Right ventricle myocardium inferior (tissue), 1 donor: Measurements from ENCODE around the gene SRSF11. TPM values are rescaled to one million over a fixed set of nuclear protein-coding genes. Genes with fewer than 3 reads are reported as not detected.
A peak's percentile ranks its signal among the peaks of the same experiment; 100 is the strongest.
"Not testable (repeated sequence)": the region's sequence is repeated elsewhere in the genome, so short reads cannot be mapped to it uniquely, and the experiment has no call there.

Source experiments
- ATAC-seq: fragments of 200-7000 bp; cut with Tn5 transposase; one replicate; pipeline ENCODE4 v1.9.1; 2020; ENCODE audit warnings: mild to moderate bottlenecking, moderate library complexity
- DNase-seq: peaks from one replicate; pipeline ENCODE4 v3.0.0; 2021; ENCODE audit errors: missing footprints
- intact Hi-C: fragments of 100-400 bp; cut with DNase I; formaldehyde crosslinking; loops from one replicate; pipeline ENCODE4 v1.11.0; 2022
- long read RNA-seq: library from polyadenylated mRNA; unstranded; transcript quantifications from one replicate; pipeline ENCODE4 v2.0.0, GENCODE V29; 2021
- total RNA-seq: library from RNA; stranded (reverse); fragmentation: NEBNext Ultra II Directional; extraction: Animal tissue kit (Norgen Biotek cat#: 25700); gene quantifications from one replicate; pipeline ENCODE4 v1.2.1, GENCODE V29; 2021
- donor health status: DM: no; HTN: yes; CAD: no; lungs with severe emphysema.

SRSF11 gene
- 49.4 TPM for total RNA-seq
- long read RNA-seq, partial matches to known transcripts, result 11 of 27 reads
- long read RNA-seq, other reads (novel, unspliced or antisense), result 13 of 27 reads

- DNase-seq, result peak; percentile 98
- intact Hi-C loops, result loop anchor here (2.0 kb wide), 2 partner anchors 17 to 133 kb away; partner anchors contain the start of genes ANKRD13C and LRRC40
- ATAC-seq, result peak; percentile 100
Observed at GRCh38 chr1:70221238-70222121, at the start of gene SRSF11. Gene SRSF11 (plus strand): TSS chr1:70221380. CDS start chr1:70221637, 257 bp downstream.

GRCh38 chr1:70171512-70171911, 49.7 kb upstream of the SRSF11 start:
- DNase-seq (no peak), ATAC-seq (no peak)
- intact Hi-C loops, result no loop called here

GRCh38 chr1:70185181-70185580, 36.0 kb upstream of the SRSF11 start:
- intact Hi-C loops, ATAC-seq, DNase-seq: not testable (repeated sequence)

GRCh38 chr1:70188522-70188921, 32.7 kb upstream of the SRSF11 start:
- no peak for DNase-seq
- intact Hi-C loops, result no loop called here
- ATAC-seq, result no peak

DNA sequence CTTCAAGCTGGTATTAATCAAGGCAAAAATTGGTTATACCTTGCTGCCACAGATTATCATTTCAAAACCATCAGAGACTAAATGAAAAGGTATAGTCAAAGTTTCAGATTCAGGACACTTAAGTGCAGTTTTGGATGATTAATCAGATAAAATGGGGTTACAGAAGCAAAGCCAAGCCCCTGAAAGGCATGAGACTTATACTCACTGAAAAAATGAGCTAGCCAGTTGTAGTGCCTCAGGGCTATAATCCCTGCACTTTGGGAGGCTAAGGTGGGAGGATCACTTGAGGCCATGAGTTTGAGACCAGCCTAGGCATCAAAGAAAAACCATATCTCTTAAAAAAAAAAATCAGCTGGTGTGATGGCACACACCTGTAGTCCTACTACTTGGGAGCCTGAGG, 31.0 kb upstream of the SRSF11 start:
- ATAC-seq, result no peak
- intact Hi-C loops, result no loop called here
- DNase-seq, result no peak

- intact Hi-C loops, DNase-seq, ATAC-seq: not testable (repeated sequence)
Observed at GRCh38 chr1:70192446-70192845, 28.7 kb upstream of the SRSF11 start.

GRCh38 chr1:70194601-70195000, 26.6 kb upstream of the SRSF11 start:
- DNase-seq (no peak), ATAC-seq (no peak)
- intact Hi-C loops, result no loop called here

- ATAC-seq (no peak), DNase-seq (no peak)
- intact Hi-C loops, result no loop called here
Observed at GRCh38 chr1:70195342-70195741, 25.8 kb upstream of the SRSF11 start.

- ATAC-seq (no peak), DNase-seq (no peak)
- intact Hi-C loops, result no loop called here
Observed at GRCh38 chr1:70196333-70196732, 24.8 kb upstream of the SRSF11 start.

- ATAC-seq (no peak), DNase-seq (no peak)
- intact Hi-C loops, result loop anchor here (10.0 kb wide), 1 partner anchor 215 kb away; the partner anchor contains the start of gene CTH
Observed at GRCh38 chr1:70200065-70200464, 21.1 kb upstream of the SRSF11 start.

DNA sequence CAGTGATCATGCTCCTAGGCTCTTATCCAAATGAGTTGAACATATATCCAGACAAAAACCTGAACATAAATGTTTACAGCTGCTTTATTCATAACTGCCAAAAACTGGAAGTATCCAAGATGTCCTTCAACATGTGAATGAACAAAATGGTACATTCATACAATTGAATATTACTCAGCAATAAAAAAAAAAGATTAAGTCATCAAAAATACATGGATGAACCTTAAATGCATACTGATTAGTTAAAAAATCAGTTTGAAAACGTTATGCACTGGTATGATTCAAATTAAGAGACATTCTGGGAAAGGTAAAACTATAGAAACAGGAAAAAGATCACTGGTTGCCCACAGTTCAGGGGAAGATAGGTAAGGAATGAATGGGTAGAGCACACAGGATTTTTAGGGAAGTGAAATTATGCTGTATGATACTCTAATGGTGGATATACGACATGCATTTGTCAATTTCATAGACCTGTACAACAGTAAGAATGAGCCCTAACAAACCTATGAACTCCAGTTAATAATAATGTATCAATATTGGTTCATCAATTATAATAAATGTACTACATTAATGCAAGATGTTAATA, 18.9 kb upstream of the SRSF11 start:
- intact Hi-C loops, result loop anchor here (10.0 kb wide), 1 partner anchor 213 kb away; the partner anchor contains the start of gene CTH
- ATAC-seq (no peak), DNase-seq (no peak)

GRCh38 chr1:70204139-70204538, 17.0 kb upstream of the SRSF11 start:
- intact Hi-C loops, result loop anchor here (2.0 to 10.0 kb wide), 2 partner anchors 17 to 211 kb away; partner anchors contain the start of genes CTH and SRSF11
- DNase-seq (no peak), ATAC-seq (no peak)

DNA sequence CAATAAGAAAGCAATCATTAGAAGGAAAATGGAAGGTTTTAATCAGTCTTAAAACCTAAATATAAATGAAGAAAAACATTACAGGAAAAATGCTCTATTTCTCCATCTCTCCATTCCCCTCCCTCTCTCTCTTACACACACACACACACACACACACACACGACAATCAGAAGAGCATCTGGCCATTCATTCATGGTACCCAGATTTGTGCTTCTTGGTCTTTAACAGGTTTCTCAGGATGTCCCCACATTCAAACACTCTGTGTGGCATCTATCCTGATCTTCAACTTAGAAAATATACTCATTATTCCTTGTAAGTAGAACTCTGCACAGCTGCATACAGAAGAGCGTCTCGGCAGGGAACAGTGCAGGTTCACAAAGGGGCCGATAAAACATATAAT, 16.6 kb upstream of the SRSF11 start:
- ATAC-seq, result no peak
- no peak for DNase-seq
- intact Hi-C loops, result loop anchor here (2.0 to 10.0 kb wide), 2 partner anchors 16 to 210 kb away; partner anchors contain the start of genes CTH and SRSF11

GRCh38 chr1:70205071-70205433, 16.1 kb upstream of the SRSF11 start:
- ATAC-seq (no peak), DNase-seq (no peak)
- intact Hi-C loops, result loop anchor here (2.0 to 10.0 kb wide), 2 partner anchors 16 to 210 kb away; partner anchors contain the start of genes CTH and SRSF11

GRCh38 chr1:70205434-70206118, 15.6 kb upstream of the SRSF11 start, which contains the start of gene LRRC40:
Gene LRRC40 (minus strand): TSS chr1:70205579. CDS start chr1:70205540, 39 bp downstream.
- DNase-seq (peak; percentile 98), ATAC-seq (peak; percentile 100)
- intact Hi-C loops, result loop anchor here (2.0 to 10.0 kb wide), 2 partner anchors 15 to 209 kb away; partner anchors contain the start of genes CTH and SRSF11

- intact Hi-C loops, result loop anchor here (10.0 kb wide), 1 partner anchor 208 kb away; the partner anchor contains the start of gene CTH
Observed at GRCh38 chr1:70206833-70207232, 14.3 kb upstream of the SRSF11 start.

DNA sequence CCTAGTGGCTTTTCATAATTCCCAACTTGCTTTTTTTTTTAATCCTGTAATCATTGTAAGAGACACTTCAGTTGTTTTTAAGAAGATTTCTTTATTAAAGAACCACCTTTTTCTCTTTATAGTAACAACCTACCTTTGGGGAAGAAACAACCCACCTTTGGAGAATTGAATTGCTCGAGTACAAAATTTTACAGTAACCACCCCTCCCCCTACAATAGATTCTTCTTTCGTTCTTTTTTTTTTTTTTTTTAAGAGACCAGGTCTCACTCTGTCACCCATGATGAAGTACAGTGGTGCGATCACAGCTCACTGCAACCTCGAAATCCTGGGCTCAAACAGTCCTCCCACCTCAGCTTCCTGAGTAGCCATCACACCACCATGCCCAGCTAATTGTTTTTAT, 13.7 kb upstream of the SRSF11 start:
- intact Hi-C loops, result loop anchor here (10.0 kb wide), 1 partner anchor 207 kb away; the partner anchor contains the start of gene CTH
- no peak for DNase-seq
- no peak for ATAC-seq

More at GRCh38 chr1:70206833-70207232, 14.3 kb upstream of the SRSF11 start:
- ATAC-seq, DNase-seq: not testable (repeated sequence)

DNA sequence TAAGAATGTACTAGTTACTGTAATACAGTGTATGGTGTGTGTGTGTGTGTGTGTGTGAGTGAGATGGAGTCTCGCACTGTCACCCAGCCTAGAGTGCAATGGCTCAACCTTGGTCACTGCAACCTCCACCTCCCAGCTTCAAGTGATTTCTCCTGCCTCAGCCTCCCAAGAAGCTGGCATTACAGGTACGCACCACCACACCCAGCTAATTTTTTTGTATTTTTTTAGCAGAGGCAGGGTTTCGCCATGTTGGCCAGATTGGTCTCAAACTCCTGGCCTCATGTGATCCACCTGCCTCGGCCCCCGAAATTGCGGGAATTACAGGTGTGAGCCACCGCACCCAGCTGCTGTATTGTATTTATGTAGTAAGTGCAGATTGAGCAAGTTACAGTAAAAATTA, 12.9 kb upstream of the SRSF11 start:
- ATAC-seq, result no peak
- intact Hi-C loops, result loop anchor here (10.0 kb wide), 1 partner anchor 207 kb away; the partner anchor contains the start of gene CTH
- DNase-seq, result no peak
